K562 (cell line): ENCODE results near the gene FAR1. TPM values are rescaled to one million over a fixed set of nuclear protein-coding genes. Genes with fewer than 3 reads are reported as not detected.
"Not testable (repeated sequence)": the region's sequence is repeated elsewhere in the genome, so short reads cannot be mapped to it uniquely, and the experiment has no call there.

ENCODE experiments used
- ATAC-seq: fragments of 200-7000 bp; cut with Tn5 transposase; 3 replicates; pipeline ENCODE4 v1.9.1; 2020; ENCODE audit warnings: moderate library complexity
- BruUV-seq: library from RNA; stranded (reverse); fragments of 400-500 nt; replicated peaks from 2 replicates; lab custom pipeline; 2021; lab: Mats Ljungman, UMichigan
- CTCF ChIA-PET: fragments of 300-600 bp; formaldehyde crosslinking; extraction: SDS; loops from one replicate; lab custom pipeline; 2021; ENCODE audit warnings: low intra/inter-chr PET ratio; lab: Yijun Ruan, JAX
- POLR2A ChIA-PET: fragments of 300-600, 350-650 bp; sonication (Branson Sonifier 250); formaldehyde crosslinking; extraction: SDS; loops from one replicate; lab custom pipeline; 2021; ENCODE audit warnings: antibody characterized with exemption, inconsistent platforms; lab: Yijun Ruan, JAX
- DNase-seq, 4 experiments: peaks; one replicate each; pipeline versions ENCODE4 v3.0.0 to v3.0.0-alpha.2; 2011 to 2018; ENCODE audit warnings: low spot score in 3 of 4, mixed read lengths in 3 of 4; ENCODE audit errors: extremely low read depth in 1 of 4
- FAIRE-seq: peaks from 2 replicates; lab custom pipeline; 2011; peaks lifted over from hg19 to GRCh38; lab: Jason Lieb, UNC
- H2AFZ ChIP-seq: 2 replicates; pipeline ENCODE4 v1.6.0; 2011; ENCODE audit warnings: low read depth, low read length, control low read depth, inconsistent platforms
- H3K27ac ChIP-seq: fragments of 200-600 bp; 3 replicates; pipeline ENCODE4 v1.8.0; 2011; ENCODE audit warnings: low read depth, mild to moderate bottlenecking, control low read depth, inconsistent platforms, low read length, moderate library complexity, mixed read lengths; ENCODE audit errors: extremely low read depth
- H3K27me3 ChIP-seq, 2 experiments: fragments of 300-600 bp in 1 of 2; 2 replicates in 1 of 2; 3 replicates in 1 of 2; pipeline versions ENCODE4 v1.6.0 to v1.8.0; 2011; ENCODE audit warnings: inconsistent platforms in 2 of 2, low read length in 2 of 2, mild to moderate bottlenecking in 1 of 2, mixed read lengths in 1 of 2, moderate library complexity in 1 of 2; ENCODE audit not compliant: control insufficient read depth in 2 of 2, insufficient read depth in 2 of 2
- H3K36me3 ChIP-seq: fragments of 300-600 bp; 3 replicates; pipeline ENCODE4 v1.8.0; 2011; ENCODE audit warnings: mild to moderate bottlenecking, low read length, inconsistent platforms; ENCODE audit not compliant: control insufficient read depth, insufficient read depth
- H3K4me1 ChIP-seq, 2 experiments: fragments of 200-600 bp in 1 of 2; replicated peaks in 1 of 2; 2 replicates in 1 of 2; 3 replicates in 1 of 2; pipeline versions ENCODE4 v1.5.1 to v1.8.0; 2011; ENCODE audit warnings: inconsistent platforms in 2 of 2, low read length in 2 of 2, mild to moderate bottlenecking in 1 of 2, mixed read lengths in 1 of 2, moderate library complexity in 1 of 2; ENCODE audit not compliant: control insufficient read depth in 2 of 2, insufficient read depth in 2 of 2
- H3K4me2 ChIP-seq: 2 replicates; pipeline ENCODE4 v1.6.1; 2011; ENCODE audit warnings: low read length, control low read depth, inconsistent platforms, mixed read lengths; ENCODE audit not compliant: insufficient read depth
- H3K4me3 ChIP-seq: fragments of 200-600 bp; sonication (generic), shearing (Covaris generic); 2 replicates; pipeline ENCODE4 v1.5.1; 2016; ENCODE audit warnings: control low read depth, inconsistent platforms
- H3K79me2 ChIP-seq: fragments of 200-600 bp; 3 replicates; pipeline ENCODE4 v1.8.0; 2011; ENCODE audit warnings: low read length, inconsistent platforms; ENCODE audit not compliant: control insufficient read depth, insufficient read depth
- H3K9ac ChIP-seq, 2 experiments: 2 replicates each; pipeline versions ENCODE4 v1.6.0 to v1.6.1; 2011; ENCODE audit warnings: low read depth in 2 of 2, low read length in 2 of 2, control low read depth in 1 of 2, inconsistent platforms in 1 of 2, mild to moderate bottlenecking in 1 of 2, mixed read lengths in 1 of 2; ENCODE audit not compliant: insufficient read depth in 1 of 2
- H3K9me1 ChIP-seq: one replicate; pipeline ENCODE4 v1.6.0; 2011; ENCODE audit warnings: inconsistent platforms, mild to moderate bottlenecking, low read length, moderate library complexity; ENCODE audit not compliant: control insufficient read depth, insufficient read depth
- H3K9me3 ChIP-seq: replicated peaks from 2 replicates; pipeline ENCODE4 v1.5.1; 2011; ENCODE audit warnings: low read depth, low read length, inconsistent platforms; ENCODE audit not compliant: control insufficient read depth, insufficient read depth
- H4K20me1 ChIP-seq: replicated peaks from 2 replicates; pipeline ENCODE4 v1.6.1; 2011; ENCODE audit warnings: low read length, inconsistent platforms, mixed read lengths; ENCODE audit not compliant: control insufficient read depth, insufficient read depth
- BACH1 ChIP-seq: fragments of 200-800 bp; sonication (Bioruptor generic); IDR thresholded peaks from 2 replicates; pipeline ENCODE4 v1.6.1; 2016; ENCODE audit warnings: missing genetic modification characterization, missing compliant biosample characterization
- GABPA ChIP-seq: fragments of 200-800 bp; sonication (Bioruptor generic); conservative IDR thresholded peaks from 2 replicates; pipeline ENCODE4 v1.6.1; 2016; ENCODE audit warnings: low read depth, missing genetic modification characterization, missing compliant biosample characterization
- GABPB1 ChIP-seq: sonication (generic); formaldehyde crosslinking; IDR thresholded peaks from 2 replicates; pipeline ENCODE4 v1.8.0; 2022; ENCODE audit warnings: mild to moderate bottlenecking, missing genetic modification reagents
- HDAC8 ChIP-seq: fragments of 450-650 bp; IDR thresholded peaks from 2 replicates; pipeline ENCODE4 v1.6.1; 2016; ENCODE audit warnings: mild to moderate bottlenecking, missing genetic modification characterization, moderate library complexity, missing compliant biosample characterization
- PRMT5 ChIP-seq: sonication (generic); formaldehyde crosslinking; IDR thresholded peaks from 2 replicates; pipeline ENCODE4 v1.5.0; 2020; ENCODE audit warnings: missing genetic modification reagents
- RBM17 ChIP-seq: fragments of 200-400 bp; formaldehyde crosslinking; IDR thresholded peaks from 2 replicates; pipeline ENCODE4 v1.6.1; 2017; ENCODE audit warnings: low read depth, mild to moderate bottlenecking, low read length, borderline replicate concordance
- RFX5 ChIP-seq: IDR thresholded peaks from 2 replicates; pipeline ENCODE4 v1.6.1; 2011; ENCODE audit warnings: low read depth, mild to moderate bottlenecking, improper control_type of control experiment, low read length
- ZNF75A ChIP-seq: fragments of 450-650 bp; formaldehyde crosslinking; IDR thresholded peaks from 2 replicates; pipeline ENCODE4 v1.4.0; 2020; ENCODE audit warnings: mild to moderate bottlenecking
- WGBS: fragments of 100-300 bp; shearing (Covaris generic); methylation state at CpG from one replicate; pipeline ENCODE4 v1.1.6; 2016; ENCODE audit warnings: low coverage, mixed read lengths; ENCODE audit not compliant: insufficient coverage; ENCODE audit errors: missing lambda C conversion rate; 5-methylcytosine and 5-hydroxymethylcytosine counted together
- in situ Hi-C: fragments of 300-500 bp; cut with MboI; formaldehyde crosslinking; loops from 4 replicates; pipeline ENCODE4 v1.15.0; 2018; ENCODE audit warnings: inconsistent platforms, mixed read lengths
- intact Hi-C: fragments of 100-400 bp; cut with micrococcal nuclease; formaldehyde crosslinking; loops from 2 replicates; pipeline ENCODE4 v1.14.2; 2022
- polyA plus RNA-seq, 8 experiments: library from polyadenylated mRNA; depleted of rRNA in 4 of 8; stranded (reverse) in 5 of 8; unstranded in 3 of 8; fragments of >200 nt; fragmentation: Nextera tagmentation in 2 of 8; fragmentation: Illumina TruSeq in 1 of 8; extraction: Ambion mirVana in 2 of 8; extraction: Trizol in 1 of 8; gene quantifications; 2 replicates each; pipeline versions ENCODE4 v1.2.1 to v1.2.3, GENCODE V29; 2011 to 2014; ENCODE audit warnings: inconsistent platforms in 1 of 8, missing spikeins in 1 of 8
- total RNA-seq, 7 experiments: library from RNA; depleted of rRNA in 6 of 7; stranded (reverse); fragments of >200 nt in 6 of 7; fragmentation: Illumina TruSeq in 2 of 7; extraction: Trizol in 2 of 7; gene quantifications; 2 replicates each; pipeline versions ENCODE4 v1.2.1 to v1.2.3, GENCODE V29; 2011 to 2021; ENCODE audit warnings: low replicate concordance in 1 of 7
- TF ChIP-seq, protein P1 (sequence below): sonication (generic); IDR thresholded peaks from 2 replicates; pipeline ENCODE4 v1.6.1; 2016
- TF ChIP-seq, protein P2 (sequence below): IDR thresholded peaks from 3 replicates; pipeline ENCODE4 v1.6.1; 2011; ENCODE audit warnings: borderline replicate concordance, mild to moderate bottlenecking, moderate library complexity; ENCODE audit not compliant: insufficient read length; ENCODE audit errors: extremely low read depth

FAR1 gene
- total and polyA plus RNA-seq, 9 of the 15 experiments (the other 6 are each of a cell fraction or from before 2014, with no cell fraction given), result 17.7 to 88.2 (median 52.6) TPM

DNA sequence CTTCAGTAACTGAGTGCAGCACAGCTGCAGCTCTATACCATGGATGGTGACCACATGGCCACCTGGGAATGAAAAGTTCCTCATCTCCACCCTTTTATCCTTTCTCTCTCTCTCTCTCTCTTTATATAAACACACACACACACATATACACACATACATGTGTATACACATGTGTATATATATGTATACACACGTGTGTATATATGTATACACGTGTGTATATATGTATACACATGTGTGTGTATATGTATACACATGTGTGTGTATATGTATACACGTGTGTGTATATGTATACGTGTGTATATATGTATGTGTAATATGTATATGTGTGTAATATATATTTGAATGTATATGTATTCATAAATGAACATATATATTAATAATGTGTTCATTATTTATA lies 18.8 kb upstream of the FAR1 start:
- Histone ChIP-seq H3K36me3 (no peaks in the 10 kb centered on the region), H3K9me1 (no peaks in the 10 kb centered on the region), H3K79me2 (no peaks in the 10 kb centered on the region), H4K20me1 (no peaks in the 10 kb centered on the region), H3K4me2 (no peak overlapping the region), H3K27ac (no peak overlapping the region), H3K4me1 (no peaks in the 10 kb centered on the region), H3K9me3 (no peaks in the 10 kb centered on the region), H3K27me3 (peaks cover 0 to 6% of the 10 kb centered on the region in 2 experiments; a peak in 3 of 5 replicates), H2AFZ (no peak overlapping the region), H3K9ac (no peak overlapping the region), H3K4me3 (no peak overlapping the region)
- FAIRE-seq (no peak), ATAC-seq (no peak), DNase-seq (no peak)
- ChIA-PET CTCF (no interaction called here), POLR2A (no interaction called here)
- 0% methylated on average over 4 of the region's 4 CpGs for WGBS
- intact Hi-C loops, result no loop called here
- in situ Hi-C loops, result no loop called here
- BruUV-seq, result no TSS peak
- TF ChIP-seq GABPB1 (CRISPR knock-in tag) (no peak), GABPA (tag) (no peak), BACH1 (tag) (no peak), HDAC8 (tag) (no peak), PRMT5 (CRISPR knock-in tag) (no peak), RBM17 (no peak), RFX5 (no peak), ZNF75A (CRISPR knock-in tag) (no peak)
- TF ChIP-seq, protein P1, sequence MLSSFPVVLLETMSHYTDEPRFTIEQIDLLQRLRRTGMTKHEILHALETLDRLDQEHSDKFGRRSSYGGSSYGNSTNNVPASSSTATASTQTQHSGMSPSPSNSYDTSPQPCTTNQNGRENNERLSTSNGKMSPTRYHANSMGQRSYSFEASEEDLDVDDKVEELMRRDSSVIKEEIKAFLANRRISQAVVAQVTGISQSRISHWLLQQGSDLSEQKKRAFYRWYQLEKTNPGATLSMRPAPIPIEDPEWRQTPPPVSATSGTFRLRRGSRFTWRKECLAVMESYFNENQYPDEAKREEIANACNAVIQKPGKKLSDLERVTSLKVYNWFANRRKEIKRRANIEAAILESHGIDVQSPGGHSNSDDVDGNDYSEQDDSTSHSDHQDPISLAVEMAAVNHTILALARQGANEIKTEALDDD, result no peak
- TF ChIP-seq, protein P2, sequence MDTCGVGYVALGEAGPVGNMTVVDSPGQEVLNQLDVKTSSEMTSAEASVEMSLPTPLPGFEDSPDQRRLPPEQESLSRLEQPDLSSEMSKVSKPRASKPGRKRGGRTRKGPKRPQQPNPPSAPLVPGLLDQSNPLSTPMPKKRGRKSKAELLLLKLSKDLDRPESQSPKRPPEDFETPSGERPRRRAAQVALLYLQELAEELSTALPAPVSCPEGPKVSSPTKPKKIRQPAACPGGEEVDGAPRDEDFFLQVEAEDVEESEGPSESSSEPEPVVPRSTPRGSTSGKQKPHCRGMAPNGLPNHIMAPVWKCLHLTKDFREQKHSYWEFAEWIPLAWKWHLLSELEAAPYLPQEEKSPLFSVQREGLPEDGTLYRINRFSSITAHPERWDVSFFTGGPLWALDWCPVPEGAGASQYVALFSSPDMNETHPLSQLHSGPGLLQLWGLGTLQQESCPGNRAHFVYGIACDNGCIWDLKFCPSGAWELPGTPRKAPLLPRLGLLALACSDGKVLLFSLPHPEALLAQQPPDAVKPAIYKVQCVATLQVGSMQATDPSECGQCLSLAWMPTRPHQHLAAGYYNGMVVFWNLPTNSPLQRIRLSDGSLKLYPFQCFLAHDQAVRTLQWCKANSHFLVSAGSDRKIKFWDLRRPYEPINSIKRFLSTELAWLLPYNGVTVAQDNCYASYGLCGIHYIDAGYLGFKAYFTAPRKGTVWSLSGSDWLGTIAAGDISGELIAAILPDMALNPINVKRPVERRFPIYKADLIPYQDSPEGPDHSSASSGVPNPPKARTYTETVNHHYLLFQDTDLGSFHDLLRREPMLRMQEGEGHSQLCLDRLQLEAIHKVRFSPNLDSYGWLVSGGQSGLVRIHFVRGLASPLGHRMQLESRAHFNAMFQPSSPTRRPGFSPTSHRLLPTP, result no peak

- FAIRE-seq, intact Hi-C loops, H3K9ac ChIP-seq, H3K79me2 ChIP-seq, H3K4me2 ChIP-seq, BruUV-seq, DNase-seq, H4K20me1 ChIP-seq, H3K4me1 ChIP-seq, ATAC-seq, H3K4me3 ChIP-seq, H3K9me1 ChIP-seq, H3K9me3 ChIP-seq, in situ Hi-C loops, H3K27ac ChIP-seq, POLR2A ChIA-PET, H3K36me3 ChIP-seq, H3K27me3 ChIP-seq: not testable (repeated sequence)
- CTCF ChIA-PET, result interaction anchor here (0.6 kb wide), 1 partner anchor 581 kb away, joined by 4 read pairs; no protein-coding TSS in a partner anchor
- 7% methylated on average over 6 of the region's 6 CpGs for WGBS
- H2AFZ ChIP-seq, result 0 out of 2 replicates have a peak overlapping the region, but pooled peaks have one; percentile 4
Measured at GRCh38 chr11:13651515-13651914, 17.0 kb upstream of the FAR1 start.
